ENCODE measurements around the gene KIAA1614.
"Not testable (repeated sequence)": the region's sequence is repeated elsewhere in the genome, so short reads cannot be mapped to it uniquely, and the experiment has no call there.

Gene KIAA1614

DNA sequence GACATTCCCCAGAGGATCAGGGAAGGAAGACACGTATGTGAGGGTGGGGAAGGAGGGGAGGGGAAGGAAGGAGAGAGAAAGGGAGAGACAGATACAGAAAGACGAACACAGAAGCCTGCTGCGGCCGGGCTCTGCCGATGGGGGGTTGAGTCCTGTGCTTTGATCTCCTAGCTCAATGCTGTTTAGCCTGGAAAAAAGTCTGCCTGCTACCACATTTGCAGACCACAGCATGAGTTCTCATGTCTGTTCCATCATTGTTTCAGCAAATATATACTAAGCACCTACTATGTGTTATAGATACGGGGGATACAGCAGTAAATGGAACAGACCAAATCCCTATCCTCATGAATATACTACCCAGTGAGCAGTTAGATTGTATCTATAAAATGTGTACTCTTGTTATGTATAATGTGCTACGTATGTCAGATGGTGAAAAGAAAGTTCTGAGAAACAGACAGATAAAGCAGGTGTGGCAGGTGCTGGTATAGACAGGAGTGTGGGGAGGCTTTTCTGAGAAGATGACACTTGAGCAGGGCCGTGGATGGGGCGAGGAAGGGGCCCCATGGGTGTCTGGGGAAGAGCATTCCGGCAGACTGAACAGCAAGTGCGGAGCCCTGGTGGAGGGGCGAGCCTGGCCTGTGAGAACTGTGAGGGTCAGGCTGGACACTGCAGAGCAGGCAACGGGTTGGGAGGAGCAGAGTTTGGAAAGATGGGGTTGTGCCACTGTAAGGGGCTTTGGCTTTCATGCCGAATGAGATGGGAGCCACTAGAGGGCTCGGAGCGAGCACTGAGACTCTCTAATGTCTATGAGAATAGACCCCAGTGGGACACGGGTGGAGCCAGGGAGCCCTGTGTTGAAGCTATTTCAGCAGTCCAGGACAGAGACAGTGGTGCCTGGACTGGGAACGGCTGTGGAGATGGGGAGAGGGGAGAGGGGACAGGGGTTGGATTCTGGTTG lies 34.1 kb downstream of the KIAA1614 start:
- DNase-seq = no peak

DNA sequence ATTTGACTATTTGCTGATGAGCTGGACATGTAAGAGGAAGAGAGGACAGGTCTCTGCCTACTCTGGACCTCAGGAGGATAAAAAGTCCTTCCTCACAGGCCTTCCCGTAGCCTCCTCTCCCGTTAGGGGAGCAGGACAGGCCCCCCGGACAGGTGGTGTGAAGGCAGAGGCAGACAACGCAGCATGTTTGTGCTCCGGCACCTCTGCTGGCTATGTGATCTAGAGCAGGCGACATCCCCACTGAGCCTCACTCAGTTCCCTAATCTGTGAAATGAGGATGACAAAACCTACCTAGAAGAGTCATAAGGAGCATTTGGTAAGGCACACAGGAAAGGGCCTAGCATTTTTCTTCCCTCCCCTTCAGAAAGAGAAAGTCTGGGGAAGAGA lies 34.8 kb downstream of the KIAA1614 start:
- DNase-seq = no peak

DNA sequence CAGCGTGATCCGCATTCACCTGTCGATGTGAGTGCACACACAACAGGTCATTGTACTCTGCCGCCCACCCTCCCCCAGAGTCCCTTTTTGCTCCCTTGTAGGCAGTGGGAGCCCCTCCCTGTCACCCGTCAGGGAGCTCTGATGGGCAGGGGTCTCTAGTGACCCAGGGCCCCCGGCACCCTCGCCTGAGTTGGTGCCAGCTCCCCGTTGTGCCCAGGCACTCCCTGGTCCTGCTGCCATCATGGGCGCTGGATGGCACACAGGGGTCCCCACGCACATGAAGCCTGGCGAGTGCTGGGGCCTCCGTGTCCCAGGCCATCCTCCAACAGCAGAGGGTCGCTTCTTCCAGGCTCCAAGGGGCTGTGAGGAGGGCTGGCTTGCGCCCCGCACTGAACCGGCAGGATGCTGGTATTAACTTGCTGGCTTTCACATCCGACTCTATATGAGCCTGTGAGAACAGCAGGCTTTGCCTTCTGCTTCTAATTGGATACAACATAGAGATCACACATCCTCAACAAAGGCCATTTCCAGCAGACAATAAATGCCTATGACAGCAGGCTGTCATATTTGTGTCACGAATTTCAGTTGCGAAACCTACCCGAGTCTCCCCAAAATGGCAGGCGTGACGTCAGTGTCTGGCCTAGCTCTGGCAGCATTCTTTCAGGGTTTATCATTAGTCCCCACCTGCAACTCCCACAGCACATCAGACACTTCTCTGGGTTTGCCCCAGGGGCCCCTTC lies 35.4 kb downstream of the KIAA1614 start:
- no peak for DNase-seq

DNA sequence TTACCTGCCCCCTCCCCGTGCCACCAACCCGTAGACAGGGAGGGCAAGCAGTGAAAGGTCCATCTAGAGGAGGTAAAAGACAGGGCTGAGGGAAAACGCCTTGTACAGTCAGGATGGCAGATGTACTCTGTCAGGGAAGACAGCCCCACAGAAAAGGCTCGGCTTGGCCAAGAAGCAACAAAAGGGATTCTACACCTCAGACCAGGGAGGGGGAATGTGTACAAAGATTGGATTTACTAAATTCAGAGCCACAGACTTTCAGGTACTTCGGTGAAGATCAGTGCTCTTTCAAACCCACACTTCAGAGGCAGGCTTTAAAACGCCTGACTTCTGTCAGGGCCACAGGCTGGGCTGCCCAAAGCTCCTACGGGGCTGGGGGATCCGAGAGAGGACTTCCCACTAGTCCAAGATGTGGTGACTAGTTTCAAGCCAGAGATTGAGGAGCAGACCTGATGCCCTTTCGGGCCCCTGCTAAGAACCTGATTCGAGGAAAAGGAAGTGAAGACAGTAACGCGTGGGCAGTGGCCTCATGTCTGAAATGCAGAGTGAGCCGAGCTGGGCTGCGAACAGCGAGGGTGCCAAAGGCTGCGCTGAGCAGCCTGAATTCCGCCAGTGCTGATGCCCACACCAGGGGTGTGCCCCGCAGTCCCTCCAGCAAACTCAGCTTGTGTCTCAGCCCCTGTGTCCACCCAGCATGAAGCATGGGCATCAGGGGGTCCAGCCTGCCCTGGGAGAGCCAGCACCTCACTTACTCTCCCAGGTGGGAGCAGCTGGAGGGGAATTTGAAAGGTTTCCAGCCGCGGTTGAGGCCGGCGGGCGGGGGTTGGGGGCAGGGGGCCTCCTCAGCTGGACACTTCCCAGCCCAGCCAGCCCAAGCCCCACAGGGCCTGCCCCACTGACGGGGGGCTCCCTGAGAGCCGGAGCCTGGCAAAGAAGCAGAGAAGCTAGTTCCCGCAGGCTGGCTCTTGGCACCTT lies 36.2 kb downstream of the KIAA1614 start:
- DNase-seq = no peak

DNA sequence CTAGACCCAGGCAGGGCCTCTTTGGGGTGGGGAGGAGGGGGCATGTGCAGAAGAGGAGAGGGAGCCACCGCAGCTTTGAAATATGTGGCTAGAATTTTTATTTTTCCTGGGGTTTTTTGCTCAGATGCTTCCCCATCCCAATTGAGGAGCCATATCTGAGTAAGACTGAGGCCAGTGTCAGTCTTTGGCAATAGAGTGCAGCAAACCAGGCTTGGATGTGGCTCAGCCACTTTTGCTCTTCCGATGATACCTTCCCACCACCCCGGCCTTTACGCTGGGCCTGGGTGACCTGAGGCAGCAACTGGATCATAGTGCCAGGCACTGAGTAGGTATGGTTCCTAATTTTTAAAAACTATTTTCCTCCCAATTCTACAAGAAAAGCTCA lies 36.9 kb downstream of the KIAA1614 start:
- DNase-seq = no peak

DNA sequence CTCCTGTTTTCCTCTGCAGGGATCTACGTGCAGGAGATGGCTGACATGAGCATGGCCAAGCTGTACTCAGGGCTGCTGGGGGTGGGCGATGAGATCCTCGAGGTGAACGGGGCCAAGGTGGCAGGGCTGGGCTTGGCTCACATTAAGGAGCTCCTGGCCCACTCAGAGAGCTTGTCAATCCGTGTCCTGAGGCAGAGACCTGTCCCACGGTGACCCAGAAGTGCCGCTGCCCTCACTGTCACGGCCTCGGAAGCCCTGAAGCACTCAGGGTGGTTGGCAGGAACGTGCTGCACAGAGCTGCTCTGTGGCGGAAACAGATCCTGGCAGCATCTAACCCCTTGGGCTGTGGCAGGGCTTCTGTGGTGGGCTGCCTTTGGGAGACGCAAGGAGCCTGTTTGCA lies 37.6 kb downstream of the KIAA1614 start:
- DNase-seq = no peak

DNA sequence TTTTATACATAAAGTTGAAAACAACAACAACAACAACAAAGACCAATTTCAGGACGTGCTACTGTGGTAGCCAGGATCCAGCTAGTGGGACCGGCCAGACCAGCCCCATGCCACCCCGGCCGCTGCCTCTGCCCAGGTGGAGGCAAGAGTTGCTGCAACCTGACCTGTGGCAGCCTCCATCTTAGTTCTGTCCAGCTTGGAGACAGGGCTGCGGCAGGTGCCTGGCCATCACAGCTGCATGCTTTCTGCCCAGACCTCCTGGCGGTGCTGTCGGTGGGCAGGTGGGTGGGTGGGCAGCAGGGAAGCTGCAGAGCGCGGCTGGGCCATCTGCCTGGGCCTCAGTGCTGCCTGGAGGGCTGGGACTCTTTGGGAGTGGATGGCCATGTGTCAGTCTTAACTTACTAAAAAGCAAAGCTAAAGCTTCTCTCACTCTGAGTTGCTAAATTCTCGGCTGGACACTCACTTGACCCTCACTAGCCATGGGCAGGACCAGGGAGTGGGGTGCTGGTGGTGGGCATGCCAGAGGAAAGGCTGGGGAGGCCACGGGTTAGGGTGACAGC lies 38.6 kb downstream of the KIAA1614 start:
- DNase-seq = no peak

DNA sequence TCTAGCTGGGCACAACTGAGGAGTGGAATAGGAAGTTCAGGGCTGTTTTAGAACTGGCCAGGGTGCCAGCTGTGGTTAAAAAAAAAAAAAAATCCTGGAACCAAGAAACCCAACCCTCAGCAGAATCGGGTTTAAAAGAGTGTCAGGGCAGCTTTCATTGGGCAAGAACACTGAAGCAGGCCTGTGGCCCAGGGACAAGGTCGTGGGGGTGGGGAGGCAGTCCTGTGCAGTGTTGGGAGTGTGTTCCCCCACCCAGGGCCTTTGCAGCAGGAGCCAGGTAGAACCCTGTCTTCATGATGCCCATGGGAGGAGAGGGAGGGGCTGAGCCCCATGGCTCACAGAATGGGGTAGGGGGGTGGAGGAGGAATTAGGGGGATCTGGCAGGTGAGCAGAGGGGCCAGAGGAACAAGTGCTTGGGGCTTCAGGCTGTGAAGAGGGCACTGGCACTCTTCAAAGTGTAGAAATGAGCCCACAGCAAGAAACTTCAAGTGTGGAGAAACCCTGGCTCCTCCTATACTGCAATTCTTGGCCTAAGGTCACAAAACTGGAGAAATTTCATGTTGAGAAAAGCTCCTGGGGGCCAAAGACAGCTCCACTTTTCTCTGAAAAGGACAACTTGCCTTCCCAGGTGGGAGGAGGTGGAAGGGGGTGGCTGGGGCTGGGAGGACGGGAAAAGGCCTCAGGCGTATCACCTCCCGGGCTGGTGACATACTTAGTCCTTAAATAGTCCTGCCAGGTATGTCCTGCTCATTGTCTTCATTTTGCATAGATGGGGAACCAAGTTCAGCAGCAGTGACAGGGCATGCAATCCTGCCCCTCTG lies 39.3 kb downstream of the KIAA1614 start:
- DNase-seq = no peak

DNA sequence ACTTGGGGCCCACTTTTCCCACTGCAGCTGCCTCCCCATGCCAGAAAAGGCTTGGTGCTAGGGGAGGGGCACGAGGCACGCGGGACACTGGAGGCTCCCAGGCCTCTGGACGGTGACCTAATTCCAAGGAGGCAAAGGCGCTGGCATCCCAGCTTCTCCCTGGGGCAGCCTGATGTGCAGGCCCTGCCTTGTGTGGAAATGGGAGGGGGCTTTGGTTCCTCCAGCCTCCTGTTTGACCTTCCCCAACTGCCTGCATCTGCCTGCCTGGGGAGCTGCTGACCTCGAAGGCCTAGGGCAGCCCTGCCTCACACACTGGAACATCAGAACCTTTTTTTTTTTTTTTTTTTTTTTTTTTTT lies 39.9 kb downstream of the KIAA1614 start:
- no peak for DNase-seq

DNA sequence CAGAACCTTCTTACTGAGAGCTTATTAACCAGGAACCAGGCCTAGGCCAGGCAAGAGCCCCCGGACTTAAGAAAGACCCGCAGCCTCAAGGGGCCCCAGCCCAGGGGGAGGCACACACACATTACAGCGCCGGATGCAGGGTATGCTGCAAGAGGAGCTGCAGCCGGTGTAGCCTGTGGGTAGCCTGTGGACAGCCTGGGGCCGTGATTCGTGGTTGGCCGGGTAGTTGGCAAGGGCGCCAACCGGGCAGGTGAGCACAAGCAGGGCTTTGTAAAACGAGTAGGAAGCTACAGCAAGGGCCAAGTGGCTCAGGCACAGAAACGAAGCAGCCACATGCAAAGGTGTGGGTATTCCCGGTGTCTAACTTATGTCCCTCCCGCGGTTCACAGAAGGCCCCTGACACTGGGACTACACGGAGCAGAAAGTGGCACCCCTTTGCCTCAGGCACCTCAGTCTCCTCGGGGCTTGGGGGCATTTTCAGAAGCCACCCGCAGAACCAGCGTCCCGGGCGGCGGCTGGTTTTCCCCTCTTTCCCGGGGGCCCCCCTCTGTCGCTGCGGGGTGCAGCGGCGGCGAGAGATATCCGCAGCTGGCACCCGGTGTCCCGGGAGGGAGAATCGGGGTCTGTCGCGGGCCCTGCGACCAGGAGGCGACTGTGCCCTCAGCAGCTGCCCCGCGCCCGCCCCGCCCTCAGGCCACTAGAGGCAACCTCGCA lies 40.8 kb downstream of the KIAA1614 start:
- no peak for DNase-seq

DNA sequence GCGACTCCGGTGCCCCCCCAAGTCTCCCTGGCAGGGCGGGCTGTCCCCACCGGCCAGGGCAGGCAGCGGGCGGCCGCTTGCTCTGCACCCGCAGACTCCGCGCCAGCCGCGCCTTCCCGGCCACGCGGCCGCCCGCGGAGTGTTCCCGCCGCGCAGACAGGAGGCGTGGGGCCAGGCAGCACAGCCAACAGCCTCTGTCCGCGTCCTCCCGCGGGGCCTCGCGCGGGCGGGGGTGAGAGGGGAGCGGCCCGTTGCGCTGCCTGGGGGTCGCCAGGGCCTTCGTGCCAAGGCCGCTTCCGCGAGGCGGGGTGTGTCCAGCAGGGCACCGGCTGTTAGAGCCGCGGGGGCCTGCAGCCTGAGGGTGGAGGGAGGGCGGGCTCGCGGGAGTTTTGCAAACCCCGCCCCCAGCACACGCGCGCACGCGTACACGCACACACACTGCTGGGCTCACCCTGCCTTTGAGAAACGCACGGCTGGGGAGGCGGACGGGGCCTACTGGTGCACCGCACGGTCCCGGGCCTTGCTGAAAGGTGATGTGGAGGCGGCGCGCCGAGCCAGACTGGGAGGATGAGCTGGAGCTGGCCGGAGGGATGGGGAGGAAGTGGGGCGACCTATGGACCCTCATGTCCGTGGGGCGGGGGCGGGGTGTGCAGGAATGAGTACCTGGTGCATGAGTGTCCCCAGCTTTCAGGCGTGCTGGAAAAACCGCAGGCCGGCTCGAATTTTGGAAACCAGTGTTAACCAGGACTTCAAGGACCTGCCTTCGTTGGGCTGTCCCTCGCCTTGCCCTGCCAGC lies 41.5 kb downstream of the KIAA1614 start:
- DNase-seq = no peak

DNA sequence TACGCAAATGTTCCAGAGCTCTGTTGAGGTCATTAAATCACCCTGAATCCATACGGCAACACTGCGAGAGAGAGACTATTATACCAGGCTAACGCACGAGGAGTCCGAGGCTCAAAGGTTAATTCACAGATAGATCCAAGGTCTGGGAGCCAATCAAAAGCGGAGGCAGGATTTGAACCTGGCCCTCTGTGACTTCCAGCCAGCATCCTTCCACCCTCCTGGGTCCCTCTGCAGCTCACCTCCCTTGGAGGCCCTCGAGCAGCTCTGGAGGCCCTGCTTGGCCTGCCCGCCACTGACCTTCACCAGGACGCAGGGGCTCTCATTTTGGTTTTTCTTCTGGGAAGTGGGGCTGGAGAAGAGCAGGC lies 42.1 kb downstream of the KIAA1614 start:
- no peak for DNase-seq

DNA sequence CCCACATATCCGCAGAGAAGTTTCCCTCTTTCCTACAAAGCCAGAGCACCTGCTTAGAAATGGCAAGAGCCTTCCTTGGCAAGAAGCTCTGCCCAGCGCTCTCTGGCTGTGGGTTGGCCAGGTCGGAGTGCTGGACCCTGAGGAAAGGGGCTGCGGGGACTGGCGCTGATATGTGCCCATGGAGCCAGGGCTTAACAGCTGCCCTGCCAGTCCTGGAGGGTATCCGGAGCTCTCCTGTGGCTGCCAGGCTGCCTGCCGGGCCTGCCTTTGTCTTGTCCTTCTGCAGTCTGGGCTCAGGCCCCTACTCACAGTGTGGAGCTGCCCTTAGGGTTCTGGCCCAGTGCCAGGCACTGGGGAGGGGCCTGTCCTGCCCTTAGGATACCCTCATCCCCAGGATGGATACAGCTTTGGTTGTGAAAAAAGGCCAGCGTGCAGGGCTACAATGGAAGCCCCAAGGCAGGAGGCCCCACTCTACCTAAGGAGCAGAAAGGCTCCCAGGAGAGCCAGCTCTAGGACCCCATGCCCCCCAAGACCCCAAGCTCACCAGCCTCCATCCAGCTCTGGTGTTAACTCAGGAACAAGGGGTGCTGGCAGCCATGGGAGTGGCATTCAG lies 43.4 kb downstream of the KIAA1614 start:
- no peak for DNase-seq

DNA sequence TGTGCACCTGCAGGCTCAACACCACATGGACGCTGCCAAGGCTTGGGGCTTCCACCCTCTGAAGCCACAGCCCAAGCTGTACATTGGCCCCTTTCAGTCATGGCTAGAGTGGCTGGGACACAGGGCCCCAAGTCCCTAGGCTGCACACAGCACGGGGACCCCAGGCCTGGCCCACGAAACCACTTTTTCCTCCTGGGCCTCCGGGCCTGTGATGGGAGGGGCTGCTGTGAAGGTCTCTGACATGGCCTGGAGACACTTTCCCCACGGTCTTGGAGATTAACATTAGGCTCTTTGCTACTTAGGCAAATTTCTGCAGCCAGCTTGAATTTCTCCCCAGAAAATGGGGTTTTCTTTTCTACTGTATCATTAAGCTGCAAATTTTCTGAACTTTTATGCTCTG lies 46.9 kb downstream of the KIAA1614 start:
- not testable (repeated sequence) for DNase-seq

DNA sequence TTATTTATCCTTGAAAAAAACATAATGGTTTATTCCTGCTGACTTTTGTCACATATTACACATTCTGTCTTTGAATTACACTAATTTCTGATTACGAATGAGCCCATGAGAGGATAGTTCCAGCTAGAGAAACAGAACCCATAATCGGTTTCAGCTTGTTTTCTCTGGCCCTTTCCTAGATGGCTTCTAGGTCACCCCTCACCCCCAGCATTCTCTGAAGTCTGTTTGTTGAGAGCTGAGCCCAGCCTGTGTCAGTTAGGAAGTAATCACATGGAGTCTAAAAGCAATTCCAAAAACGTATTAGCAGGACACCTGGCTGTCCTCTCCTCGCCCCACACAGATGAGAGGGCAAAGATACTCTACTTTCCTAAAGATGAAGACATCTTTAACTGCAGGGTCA lies 48.9 kb downstream of the KIAA1614 start:
- DNase-seq = no peak

DNA sequence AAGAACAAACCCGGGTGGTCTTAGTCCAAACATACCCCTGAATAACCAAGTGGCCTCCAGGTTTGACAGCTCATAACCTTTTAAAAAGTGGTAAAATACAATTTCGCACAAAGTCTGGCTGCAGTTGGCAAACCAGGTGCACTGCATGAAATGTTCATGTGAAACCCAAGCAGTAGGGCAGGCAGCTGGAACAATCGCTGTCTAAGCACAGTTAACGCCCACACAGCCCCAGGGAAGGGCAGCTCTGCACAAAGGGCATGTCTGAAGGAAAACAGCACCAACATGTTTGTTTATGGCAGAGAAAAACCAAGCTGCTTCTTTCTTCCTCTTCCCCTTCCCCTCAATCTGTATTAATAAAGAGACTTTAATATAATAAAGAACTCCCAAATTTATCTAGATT lies 49.5 kb downstream of the KIAA1614 start:
- DNase-seq = no peak

DNA sequence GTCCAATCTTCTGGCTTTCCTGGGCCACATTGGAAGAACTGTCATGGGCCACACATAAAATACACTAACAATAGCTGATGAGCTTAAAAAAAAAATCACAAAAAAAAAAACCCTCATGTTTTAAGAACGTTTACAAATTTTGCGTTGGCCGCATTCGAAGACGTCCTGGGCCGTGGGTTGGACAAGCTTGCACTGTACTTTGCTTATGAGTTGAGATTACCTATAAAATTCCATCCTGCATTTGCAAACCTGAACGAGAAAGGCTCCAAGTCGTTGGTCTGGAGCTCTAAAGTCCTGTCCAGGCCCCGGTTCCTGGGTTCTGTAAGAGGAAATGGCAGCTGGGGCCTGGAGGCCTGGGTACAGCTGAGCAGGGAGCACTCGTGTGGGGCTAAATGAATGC lies 51.4 kb downstream of the KIAA1614 start:
- DNase-seq = no peak

DNA sequence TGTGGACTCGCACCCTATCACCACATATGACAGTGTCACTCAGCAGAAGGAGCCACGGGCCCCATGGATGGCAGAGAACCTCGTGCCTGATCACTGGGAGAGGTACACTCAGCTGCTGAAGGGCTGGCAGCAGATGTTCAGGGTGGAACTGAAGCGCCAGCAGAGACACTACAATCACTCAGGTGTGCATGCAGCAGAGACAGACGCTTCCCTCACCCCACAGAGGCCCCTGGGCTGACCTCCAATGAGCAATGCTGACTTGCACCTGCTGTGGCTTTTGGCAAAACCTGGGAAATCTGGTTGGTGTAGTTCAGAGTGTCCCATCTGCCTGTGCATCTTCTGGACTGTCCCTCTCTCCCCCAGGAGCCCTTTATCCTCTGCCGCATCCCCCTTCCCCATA lies 51.9 kb downstream of the KIAA1614 start:
- no peak for DNase-seq

DNA sequence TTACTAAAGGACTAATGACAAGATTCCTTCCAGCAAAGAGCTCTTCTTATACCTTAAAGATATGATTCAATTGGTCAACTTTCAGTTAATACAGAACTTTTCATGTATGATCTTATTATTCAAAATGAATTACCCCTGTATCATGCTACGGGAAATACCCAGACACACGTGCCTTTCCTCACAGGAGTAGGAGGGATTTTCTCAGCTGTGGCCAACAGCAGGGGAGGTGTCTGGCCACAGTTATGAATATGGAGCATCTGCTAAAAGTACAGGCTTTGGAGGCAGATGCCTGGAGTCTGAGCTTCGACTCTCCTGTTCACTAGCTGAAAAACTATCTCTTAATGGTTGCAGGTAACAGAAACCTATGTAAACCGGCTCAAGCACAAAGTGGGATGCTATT lies 53.6 kb downstream of the KIAA1614 start:
- no peak for DNase-seq
